HG03432 (cell line): ENCODE data around the gene GALNT16.

Experiments used
- ATAC-seq: cut with Tn5 transposase; IDR thresholded peaks from one replicate; pipeline ENCODE4 v1.9.1; 2021; ENCODE audit warnings: mild to moderate bottlenecking, moderate library complexity; ENCODE audit not compliant: unreplicated experiment

Gene GALNT16

DNA sequence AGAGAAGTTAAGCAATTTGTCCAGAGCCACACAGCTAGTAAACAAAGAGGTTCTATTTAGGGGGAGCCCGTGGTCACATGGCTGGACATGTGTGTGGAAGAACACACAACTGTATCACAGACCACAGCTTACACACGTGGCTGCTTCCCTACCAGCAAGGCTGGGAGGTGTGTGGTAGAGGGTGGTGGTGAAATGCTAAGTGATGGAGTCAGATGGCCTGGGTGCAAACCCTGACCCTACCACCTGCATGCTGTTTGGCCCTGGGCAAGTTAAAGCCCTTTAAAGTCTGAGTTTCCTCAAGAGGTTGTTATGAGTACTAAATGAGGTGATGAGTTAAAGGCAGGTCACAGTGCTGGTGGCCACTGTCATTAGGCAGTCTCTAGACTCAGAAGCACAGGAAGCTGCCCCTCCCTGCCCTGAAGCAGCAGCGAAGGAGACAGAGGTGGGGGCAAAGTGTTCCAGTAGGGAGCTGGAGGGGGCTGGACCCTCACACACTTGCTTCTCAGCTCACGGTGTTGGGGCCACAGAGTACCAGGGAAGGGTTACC lies 73.9 kb downstream of the GALNT16 start:
- no peak for ATAC-seq

DNA sequence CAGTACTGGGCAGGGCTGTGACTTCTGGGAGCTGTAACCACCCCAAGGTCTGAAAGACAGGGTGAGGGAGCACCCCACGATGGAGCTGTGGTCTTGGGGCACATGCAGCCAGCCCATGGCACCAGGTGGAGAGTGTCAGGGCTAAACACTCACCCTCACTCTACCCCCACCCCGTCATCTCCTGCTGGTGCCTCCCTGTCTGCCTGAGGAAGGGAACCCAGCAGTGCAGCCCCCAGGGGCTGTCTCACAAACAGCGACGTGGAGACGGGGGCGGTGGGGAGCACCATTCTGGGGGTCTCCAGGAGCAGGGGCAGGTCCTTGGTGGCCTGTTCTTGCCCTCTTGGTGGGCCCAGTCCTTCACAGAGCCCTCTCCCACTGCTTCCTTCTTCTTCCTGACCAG lies 74.6 kb downstream of the GALNT16 start:
- no peak for ATAC-seq

DNA sequence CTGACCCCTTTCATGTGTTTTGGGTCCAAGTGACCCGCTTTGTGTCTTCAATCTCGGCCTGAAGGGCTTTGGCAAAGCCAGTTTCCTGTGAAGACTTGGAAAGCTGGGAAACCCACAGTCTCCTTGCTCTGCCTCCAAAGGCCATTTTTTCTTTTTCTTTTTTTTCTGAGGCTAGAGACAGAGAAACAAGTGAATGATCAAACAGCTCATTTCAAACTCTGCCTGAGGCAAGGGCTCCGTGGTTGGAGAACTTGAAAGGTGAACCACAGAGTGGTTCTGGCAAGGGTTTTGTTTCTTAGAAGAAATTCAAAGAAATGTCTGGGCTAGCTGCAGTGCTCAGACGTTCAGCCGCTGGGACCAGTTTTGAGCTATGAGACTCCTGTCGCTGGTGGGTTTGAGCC lies 75.4 kb downstream of the GALNT16 start:
- no peak for ATAC-seq

DNA sequence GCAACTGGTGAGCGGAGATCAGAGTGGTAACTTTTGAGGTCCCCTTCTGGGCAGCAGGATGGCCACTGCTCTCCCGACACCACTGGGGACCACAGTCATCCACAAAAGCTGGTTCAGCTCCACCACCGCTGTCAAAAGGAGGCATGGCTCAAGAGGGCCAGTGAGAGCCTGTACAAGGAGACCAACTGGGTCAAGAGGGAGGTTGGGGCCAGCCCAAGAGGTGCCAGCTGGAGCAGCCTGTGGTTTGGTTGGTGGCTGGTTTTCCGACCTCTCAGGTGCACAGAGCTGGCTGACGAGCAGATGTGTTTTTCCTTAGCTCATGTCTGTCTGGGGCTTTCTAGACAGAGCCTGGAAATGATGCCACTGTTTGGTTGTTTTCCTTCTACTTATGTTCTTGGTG lies 78.0 kb downstream of the GALNT16 start:
- no peak for ATAC-seq

GRCh38 chr14:69339426-69339825 lies 79.5 kb downstream of the GALNT16 start:
- ATAC-seq = no peak

- ATAC-seq = no peak
Observed at GRCh38 chr14:69342928-69343525, 83.1 kb downstream of the GALNT16 start.

DNA sequence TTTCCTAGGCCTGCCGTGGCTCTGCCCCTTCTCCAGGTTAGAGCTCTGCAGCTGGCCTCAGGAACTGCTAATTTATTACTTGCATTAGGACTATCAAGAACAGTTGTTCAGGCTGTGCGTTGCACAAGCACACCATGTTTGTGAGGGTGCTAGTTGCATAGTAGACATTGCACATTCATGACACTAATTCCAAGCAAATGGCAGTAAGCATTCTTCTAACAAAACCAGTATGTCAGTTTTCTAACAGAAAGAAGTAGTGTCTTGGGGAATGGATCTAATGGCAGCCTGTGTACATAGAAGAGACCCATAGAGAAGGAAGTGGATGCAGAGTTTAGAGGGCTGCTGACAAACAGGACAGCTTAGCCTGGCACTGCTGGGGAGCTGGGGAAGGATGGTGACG lies 84.2 kb downstream of the GALNT16 start:
- ATAC-seq = no peak

DNA sequence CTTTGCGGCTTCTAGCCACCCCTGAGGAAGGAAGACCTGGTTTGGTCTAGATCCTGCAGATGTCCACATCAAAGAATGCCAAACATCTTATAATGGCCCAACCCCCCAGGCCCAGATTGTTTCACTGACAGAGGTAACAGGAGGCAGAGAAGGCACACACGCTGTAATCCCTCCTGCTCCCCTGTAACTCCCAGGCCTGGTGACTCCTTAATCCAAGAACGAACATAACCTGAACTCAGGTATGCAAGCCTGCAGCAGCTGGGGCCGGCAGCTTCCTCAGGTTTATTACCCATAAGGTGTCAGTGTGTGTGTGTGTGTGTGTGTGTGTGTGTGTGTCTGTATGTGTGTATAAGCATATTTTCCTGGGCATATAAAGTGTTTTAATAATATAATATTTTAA lies 85.4 kb downstream of the GALNT16 start:
- ATAC-seq = no peak

GRCh38 chr14:69346710-69347109 lies 86.8 kb downstream of the GALNT16 start:
- no peak for ATAC-seq

DNA sequence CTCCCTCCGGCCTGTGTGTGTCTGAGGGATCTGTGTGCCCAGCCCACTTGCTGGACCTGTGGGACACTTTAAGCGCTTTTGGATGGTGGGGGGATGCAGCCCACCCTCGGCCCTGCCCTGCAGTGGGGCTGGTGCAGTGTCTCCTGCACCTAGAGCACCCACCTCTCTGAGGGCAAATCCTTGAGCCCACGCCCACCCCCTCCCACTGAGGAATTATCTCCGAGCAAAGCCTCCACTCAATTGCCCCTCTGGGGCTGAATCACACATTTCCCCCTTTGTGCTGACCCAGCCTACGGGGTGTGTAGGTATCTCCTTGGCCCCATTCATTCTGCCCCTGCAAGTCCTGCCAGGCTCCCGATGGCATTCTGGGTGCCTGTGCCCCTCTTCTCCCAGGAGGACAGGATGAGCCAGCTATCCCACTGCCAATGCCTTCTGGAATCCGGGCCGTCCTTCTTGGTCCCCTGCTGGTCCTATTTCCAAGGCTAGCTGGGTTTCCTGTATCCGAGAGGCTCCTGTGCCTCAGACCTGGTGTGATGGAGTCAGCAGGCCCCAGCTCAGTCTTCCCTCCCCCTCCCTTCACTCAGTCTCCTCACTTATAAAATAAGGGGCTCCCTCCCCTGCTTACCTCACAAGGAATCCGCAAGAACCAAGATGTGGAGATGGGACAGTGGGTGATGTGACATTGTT lies 89.3 kb downstream of the GALNT16 start:
- ATAC-seq = no peak

DNA sequence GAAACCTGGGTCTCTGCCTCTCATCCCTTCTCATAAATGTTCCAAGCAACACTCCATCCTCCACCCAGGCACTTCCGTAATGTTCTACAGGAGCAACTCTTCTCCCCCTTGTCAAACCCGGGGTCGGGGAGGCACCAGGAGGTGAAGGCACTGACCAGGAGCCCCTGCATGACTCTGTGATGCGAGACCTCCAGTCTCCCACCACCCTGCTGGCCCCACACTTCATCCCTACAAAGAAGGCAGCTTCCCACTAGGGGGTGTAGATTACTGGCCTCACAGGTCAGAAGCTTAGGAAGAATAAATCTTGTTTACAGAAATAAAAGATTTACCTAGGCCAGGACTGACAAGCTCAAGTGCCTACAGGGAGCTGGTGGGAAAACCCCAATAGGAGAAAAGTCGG lies 90.9 kb downstream of the GALNT16 start:
- no peak for ATAC-seq

DNA sequence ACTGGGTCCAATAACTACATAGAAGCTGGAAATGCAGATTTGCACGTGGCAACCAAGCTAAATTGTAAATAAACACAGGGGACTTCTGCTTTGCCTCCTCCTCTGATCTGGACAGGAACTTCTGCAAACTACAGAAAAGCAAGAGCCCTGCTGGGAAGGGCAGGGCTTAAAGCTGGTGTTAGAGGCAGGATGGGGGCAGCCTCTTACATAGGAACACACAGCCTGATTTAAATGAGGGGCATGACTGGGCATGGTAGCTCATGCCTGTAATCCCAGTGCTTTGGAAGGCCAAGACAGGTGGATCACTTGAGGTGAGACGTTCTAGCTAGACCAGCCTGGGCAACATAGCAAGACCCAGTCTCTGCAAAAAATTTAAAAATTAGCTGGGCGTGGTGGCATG lies 91.4 kb downstream of the GALNT16 start:
- ATAC-seq = no peak

DNA sequence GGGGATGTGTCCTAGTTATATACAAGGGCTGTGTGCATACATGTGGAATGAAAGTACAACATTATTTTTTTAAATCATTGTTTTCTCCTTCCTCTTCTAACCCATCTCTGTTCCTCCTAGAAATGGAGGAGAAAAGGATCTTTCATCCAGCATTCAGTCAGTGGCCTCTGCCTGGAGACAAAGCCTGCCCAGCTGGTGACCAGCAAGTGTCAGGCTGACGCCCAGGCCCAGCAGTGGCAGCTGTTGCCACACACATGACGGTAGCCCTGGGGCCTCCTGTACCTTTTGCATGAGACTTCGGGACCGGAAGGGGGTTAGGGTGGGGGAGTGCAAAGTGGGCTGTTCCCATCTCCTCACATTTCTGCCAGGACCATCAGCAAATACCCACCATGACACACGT lies 92.0 kb downstream of the GALNT16 start:
- no peak for ATAC-seq

GRCh38 chr14:69353168-69353567 lies 93.2 kb downstream of the GALNT16 start:
- no peak for ATAC-seq

- peak; percentile 88 for ATAC-seq
Observed at GRCh38 chr14:69354383-69355153, 94.6 kb downstream of the GALNT16 start.

DNA sequence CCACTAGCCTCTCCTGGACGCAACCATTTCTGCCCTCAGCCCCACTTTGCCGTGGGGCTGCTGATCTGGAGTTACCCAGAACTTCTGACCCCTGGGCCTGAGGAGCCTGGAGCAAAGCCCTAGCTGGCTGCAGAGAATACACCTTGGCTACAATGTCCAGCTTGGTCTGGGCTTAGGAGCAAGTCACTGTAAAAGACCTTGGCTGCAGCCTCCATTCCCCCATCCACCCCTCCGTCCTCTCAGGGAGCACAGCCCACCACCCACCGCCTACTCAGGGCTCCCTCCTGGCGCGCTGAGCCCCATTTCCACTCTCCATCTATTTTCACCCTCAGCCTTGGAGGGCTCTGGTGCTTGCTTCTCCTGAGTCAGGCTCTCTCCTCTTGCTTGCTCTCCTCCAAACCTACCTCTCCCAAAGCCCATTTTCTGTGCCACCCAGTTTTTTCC lies 95.2 kb downstream of the GALNT16 start:
- ATAC-seq = peak; percentile 3

- ATAC-seq = no peak
Observed at GRCh38 chr14:69355607-69356281, 95.8 kb downstream of the GALNT16 start.

GRCh38 chr14:69356903-69357543 lies 97.1 kb downstream of the GALNT16 start:
- ATAC-seq = no peak

DNA sequence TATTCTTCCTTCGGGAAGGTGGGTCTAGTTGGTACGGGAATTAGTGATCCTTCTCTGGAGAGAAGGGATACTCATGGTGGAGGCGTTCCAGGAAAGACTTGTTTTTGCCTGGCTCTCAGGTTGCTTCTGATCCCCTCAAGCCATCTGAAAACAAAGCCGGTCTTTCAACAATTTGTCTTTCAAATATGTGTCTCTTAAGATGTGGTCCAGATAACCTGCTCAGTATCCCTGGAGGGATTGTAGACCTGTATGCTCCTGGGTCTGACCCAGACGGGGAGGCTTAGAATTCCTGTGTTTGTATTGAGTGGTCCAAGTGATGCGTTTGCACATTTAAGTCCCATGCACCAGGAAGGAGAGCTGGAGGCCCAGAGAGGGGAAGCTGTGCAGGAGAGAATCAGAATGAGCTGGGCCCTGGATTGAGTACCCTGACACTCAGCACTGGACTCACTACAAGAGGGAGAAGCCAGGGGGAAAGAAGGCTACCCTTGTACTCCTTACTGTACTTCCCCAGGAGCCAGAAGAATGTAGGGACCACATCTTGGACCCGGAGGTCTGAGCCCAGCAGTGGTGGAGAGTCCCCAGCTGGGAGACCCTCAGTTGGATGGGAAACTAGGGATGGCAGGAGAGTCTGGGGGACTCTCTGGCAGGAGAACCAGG lies 97.7 kb downstream of the GALNT16 start:
- ATAC-seq = no peak

DNA sequence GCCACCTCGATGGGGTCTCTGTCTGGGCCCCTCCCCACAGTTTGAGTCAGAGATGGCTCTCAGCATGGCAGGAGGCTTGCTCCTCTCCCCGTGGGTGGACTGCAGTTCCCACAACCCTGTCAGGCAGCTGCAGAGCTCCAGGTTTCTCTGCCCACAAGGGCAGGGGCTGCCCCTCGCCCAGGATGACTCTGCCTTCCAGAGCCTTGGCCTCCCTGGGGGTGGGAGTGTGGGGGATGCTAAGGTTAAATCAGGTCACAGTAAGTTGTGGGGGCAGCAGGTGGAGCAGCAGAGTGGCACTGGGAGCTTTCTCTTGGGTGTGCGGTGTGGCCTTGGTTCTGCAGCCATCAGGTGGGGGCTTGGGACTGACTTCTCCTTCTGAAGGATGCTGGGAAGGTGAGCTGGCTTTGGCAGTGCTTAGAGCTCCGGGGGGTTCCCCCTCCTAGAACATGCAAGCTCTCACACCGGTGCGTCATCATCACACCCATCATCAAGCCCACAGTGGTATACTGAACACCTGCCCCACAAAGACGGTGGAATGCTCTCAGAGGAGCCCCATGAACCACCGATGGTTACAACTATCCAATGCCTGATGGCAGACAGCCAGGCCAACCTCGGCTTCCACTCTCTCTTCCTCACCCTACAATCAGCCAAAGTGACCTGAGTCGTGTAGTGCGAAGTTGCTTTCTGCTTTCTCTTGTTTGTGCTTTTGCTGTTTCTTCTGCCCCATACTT lies 98.4 kb downstream of the GALNT16 start:
- ATAC-seq = no peak
